Breast epithelium (tissue), 3 donors: ENCODE measurements around the gene COX19.

ENCODE experiments used
- CTCF ChIP-seq, 3 donors: fragments of 450-650 bp; IDR thresholded peaks; one replicate each; pipeline ENCODE4 v1.5.1; 2016 to 2017; ENCODE audit warnings: antibody characterized with exemption in 3 of 3, mild to moderate bottlenecking in 3 of 3, moderate library complexity in 3 of 3
- POLR2A ChIP-seq: fragments of 450-650 bp; IDR thresholded peaks from one replicate; pipeline ENCODE4 v1.6.1; 2016; ENCODE audit warnings: antibody characterized with exemption, mild to moderate bottlenecking, moderate library complexity
- POLR2AphosphoS5 ChIP-seq, 3 donors: sonication (generic); formaldehyde crosslinking; IDR thresholded peaks; one replicate each; pipeline ENCODE4 v1.6.1; 2017; ENCODE audit warnings: antibody characterized with exemption in 3 of 3

- TF ChIP-seq CTCF (IDR thresholded peaks at IDR 0.05) (no peak), POLR2A (no peak), POLR2AphosphoS5 (IDR thresholded peaks at IDR 0.05) (no peak)
Measured at GRCh38 chr7:966291-967069, 8.9 kb downstream of the COX19 start.
